HG03196 (cell line): Measurements from ENCODE around the gene MORF4L1.
"Not testable (repeated sequence)": the region's sequence is repeated elsewhere in the genome, so short reads cannot be mapped to it uniquely, and the experiment has no call there.

ENCODE experiments used
- ATAC-seq: cut with Tn5 transposase; IDR thresholded peaks from one replicate; pipeline ENCODE4 v1.9.1; 2021; ENCODE audit not compliant: unreplicated experiment

The MORF4L1 gene

DNA sequence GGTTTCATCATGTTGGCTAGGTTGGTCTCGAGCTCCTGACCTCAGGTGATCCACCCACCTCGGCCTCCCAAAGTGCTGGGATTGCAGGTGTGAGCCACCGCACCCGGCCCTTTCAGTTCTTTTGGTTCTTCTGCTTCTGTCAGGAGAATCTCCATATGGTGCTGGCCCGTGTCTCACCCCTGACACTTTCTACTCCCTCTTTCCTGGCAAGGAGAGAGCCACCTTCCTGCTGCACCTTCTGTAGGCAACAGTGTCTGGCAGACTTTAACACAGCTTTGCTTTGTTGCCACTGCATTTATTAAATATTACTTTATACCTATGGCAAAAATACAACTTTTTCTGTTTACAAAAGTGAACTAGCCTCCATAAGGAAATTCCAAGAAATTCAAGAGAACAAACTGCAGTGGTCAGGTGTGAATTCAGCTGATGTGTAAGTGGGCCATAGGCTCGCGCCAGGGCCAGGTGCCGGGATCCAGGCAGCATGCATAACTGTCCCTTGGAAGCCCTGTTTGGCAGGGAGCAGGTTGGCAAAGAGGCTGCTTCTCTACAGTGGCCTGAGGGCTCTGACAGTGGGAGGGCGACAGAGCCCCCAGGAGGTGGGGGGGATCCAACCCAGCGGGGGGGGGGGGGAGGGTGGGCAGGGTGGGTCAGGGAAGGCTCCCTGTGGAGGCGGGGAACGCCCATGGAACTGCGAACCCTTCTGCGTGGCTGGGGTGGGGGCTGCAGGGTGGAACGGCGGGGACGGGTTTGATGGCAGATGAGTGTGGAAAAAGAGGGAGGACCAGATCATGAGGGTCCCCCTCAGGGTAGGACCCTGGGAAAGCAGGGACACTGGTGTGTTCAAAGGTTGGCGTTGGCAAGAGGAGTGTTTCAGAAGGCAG lies 51.0 kb downstream of the MORF4L1 start:
- no peak for ATAC-seq

DNA sequence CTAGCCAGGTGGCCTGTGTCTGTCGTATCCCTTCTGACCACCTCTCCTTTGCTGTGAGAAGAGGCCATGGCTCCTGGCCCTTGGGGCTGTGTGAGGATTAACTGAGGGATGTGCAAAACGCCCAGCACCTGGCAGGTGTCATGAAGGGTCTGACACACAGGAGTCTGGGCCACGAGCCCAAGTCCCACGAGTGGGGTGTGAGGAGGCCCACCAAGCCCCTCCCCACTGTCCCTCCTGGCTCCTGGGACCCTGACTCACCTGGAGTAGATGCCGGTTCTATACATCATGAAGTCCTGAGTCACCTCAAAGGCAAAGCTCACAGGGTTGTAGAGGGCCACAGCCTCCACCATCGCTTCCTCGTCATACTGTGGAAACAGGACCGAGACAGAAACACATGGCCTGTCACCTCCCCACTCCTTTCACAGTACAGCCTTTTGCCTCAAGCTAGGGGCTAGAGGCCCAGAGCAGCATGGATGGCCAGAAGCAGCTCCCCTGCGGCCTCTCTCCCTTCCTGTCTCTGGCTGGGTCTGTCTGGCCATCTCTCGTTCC lies 52.5 kb downstream of the MORF4L1 start:
- ATAC-seq, result no peak

DNA sequence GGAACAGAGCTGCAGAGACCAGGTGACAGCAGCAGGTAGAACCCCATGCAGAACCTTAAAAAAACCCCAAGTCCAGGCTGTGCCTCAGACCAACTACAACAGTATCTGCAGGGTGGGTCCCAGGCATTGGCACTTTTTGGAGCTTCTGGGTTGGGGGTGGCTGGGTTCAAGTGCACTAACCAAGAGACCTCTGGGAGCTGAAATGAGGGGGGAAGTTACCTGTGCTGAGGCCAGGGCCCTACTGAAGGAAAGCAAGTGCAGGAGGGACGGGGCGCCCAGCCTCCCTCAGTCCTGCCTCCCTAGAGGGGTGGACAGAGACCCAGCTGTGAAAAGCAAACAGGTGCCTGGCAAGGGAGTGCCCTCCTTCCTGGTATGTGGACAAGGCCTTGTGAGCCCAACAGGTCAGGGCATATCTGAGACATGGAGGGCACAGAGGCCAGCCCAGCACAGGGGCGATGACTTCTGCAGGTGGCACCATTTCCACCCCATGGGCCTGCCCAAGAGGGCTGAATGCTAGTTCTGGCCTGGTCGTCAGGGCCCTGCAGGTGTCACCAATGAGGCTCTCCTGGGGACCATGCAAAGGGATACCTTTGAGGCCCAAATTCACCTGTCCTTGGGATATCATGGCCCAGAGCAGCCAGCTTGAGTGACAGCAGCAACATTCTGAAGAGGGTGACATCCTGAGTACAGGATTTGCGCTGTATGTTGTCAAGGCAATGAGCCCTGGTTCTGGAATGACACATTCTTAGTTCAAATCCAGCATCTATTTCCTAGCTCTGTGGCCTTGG lies 53.5 kb downstream of the MORF4L1 start:
- ATAC-seq, result no peak

DNA sequence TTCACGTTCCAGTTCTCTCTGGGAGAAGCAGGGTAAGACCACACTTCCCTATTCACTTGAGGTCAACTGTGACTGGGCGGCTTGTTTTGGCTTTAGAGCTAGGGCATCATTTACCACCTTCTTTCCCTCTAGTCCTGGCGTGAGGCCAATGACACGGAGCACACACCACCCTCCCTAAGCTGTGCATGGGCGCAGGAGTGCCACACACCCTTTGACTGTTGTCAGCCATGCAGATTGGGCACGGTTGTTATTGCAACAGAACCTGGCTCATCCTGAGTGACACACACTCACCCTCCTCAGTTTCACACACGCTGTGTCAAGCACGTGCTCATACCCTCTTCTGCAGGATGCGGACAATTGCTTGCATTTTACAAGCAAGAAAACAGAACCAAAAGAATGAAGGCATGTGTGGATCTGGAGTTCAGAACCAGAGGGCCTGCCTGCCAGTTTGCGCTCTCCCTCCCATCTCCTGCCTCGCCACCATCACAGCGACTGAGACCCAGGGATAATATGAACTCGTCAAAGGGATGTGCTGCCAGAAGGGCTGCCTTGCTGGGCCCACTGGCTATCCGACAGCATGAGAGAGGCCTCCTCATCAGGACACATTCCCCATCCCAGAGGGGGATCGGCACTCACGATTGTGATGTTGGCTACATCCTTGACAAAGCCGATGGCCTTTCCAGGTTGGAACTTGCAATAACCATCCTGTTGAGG lies 54.5 kb downstream of the MORF4L1 start:
- ATAC-seq, result no peak

DNA sequence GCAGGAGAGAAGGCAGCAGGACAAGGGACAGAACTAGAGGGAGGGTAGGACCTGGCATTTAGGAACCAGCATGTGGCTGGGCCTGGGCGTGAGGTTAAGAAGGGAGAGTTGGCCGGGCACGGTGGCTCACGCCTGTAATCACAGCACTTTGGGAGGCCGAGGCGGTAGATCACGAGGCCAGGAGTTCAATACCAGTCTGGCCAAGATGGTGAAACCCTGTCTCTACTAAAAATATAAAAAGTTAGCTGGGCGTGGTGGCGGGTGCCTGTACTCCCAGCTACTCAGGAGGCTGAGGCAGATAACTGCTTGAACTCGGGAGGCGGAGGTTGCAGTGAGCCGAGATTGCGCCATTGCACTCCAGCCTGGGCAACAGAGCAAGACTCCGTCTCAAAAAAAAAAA lies 55.5 kb downstream of the MORF4L1 start:
- ATAC-seq, result not testable (repeated sequence)

DNA sequence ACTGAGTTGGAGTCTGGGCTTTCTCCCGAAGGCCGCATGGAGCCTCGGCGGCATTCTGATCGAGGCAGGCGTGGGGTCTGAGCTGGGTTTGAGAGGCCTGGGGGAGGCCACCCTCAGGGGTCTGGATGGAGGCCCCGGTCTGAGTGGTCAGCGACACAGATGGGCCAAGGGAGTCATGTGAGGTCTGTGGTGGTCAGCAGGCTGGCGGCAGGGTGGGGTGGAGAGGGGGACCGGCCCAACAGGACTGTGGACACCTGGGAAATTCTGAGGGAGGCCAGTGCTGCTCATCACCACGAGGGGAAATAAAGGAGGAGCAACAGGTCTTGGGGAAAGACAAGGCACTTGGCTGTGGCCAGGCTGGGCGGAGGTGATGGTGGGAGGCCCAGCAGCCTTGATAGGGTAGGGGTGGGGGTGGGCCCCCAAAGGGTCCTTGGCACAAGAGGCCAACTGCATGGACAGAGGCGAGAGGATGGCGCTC lies 56.0 kb downstream of the MORF4L1 start:
- no peak for ATAC-seq

DNA sequence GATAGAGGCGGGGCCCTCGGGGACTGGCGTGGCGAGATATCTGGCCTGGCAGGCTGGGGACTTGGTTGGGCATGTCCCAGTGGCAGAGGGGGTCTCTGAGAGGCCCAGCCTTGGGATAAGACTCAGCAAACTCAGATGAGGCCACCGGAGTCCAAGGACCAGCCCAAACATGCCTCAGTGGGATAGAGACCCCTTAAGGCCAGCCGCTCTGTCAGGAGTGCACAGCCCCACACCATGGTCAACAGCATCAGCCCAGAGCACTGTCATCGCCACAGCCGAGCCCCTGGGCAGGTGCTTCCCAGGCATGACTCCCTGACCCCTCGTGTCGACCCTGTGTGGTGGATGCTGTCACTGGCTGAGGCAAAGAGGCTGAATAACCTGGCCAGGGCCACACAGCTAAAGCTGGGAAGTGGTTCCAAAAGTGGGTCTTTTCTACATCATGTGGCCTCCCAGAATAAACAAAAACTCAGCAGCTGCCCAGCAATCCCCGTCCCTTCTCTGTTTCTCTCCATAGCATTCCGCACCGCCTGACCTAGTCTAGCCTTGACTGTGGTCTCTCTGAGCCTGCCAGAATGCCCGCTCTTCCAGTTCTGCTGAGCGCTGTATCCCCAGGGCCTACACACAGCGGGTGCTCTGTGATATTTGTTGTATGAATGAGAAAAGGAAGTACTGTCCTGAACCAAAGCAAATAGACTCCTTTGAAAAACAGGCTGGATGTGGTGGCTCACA lies 57.0 kb downstream of the MORF4L1 start:
- no peak for ATAC-seq

DNA sequence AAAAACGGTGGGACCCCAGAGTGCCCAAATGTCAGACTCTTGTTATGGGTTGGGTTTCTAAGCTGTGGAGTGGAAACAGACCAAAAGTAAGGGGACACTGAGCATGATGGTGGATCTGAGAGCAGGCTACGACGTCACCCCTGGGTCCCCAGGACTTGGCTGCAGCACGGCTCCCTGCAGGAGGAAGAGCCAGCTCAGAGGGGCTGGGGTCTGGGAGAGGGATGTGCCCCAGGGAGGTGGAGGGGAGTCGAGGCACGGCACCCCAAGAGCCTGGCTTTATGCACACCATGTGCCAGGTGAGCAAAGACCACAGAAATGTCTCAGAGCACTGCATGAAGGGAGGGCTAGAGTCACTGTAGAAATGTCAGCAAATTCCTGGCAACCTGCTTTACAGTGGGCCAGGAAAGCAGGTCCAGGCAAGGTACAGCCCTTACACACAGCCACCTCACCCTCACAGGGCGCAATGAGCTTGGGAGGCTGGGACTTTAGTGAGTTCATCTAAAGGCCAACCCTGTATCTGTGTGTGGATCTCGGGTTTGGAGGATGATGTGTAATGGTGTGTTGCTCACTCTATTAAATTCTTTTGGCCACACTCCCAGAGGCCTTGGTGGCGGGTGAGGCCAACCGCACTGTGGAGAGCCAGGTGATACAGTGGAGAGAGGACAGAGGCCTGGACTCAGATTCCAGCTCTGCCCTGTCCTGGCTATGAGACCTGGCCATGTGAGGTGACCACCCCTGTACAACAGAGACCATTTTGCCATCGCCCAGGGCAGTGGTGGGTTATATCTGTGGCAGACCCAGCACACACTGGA lies 58.1 kb downstream of the MORF4L1 start:
- no peak for ATAC-seq

DNA sequence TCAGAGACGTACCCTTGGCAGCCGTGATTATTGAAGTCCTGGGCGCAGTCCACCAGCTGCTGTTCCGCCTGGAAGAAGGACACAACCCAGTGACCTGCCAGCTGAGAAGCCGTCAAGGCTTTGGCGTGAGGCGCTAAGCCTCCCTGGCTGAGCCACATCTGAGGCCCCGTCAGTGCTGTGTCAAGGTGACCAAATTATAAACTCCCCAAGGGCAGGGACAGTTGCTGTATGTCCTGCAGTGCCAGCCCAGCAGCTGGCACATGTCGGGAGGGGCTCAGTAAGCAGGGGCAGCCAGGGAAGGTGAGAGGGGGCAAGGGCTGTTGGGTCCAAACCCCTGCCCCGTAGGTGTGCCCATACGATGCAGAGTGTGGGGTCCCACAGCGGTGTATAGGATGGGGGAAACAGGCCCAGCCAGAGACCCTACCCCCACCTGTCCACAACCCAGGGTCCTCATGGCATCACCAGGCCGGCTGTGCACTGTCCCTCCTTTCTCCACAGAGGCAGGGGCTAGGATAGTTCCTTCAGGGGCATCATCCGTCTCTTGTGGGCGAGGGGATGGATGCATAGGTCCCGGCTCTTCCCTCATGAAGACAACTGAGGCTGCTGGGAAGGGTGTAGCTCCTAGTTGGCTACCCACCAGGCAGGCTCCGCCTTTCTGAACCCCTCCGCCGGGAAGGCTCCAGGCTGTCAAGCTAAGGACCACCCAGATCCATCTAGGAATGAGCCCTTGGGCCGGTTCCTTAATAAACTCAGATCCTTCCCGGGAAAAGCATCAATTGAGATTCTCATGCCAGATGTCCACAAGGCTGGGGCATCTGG lies 59.0 kb downstream of the MORF4L1 start:
- ATAC-seq, result no peak

DNA sequence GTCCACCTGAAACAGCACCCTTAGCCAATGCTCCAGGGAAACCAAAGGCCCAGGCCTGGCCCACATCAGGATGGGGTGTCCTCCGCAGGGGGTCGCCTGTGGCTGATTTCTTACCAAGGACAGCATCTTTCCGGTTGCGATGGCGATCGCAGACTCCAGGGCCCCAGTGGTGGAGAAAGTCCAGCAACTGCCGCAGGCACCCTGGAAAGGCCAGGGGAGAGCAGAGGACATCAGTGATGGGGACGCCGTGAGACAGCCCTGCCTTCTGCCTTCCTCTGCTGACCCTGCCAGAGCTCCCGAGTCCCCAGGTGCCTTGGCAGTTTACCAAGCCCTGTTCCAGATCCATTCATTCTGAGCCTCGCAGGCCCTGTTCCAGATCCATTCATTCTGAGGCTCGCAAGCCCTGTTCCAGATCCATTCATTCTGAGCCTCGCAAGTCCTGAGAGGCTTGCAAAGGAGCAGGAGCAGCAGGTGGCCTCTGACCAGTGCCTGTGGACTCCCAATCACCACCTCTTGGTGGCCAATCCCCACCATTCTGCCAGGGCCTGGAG lies 59.6 kb downstream of the MORF4L1 start:
- ATAC-seq, result no peak

DNA sequence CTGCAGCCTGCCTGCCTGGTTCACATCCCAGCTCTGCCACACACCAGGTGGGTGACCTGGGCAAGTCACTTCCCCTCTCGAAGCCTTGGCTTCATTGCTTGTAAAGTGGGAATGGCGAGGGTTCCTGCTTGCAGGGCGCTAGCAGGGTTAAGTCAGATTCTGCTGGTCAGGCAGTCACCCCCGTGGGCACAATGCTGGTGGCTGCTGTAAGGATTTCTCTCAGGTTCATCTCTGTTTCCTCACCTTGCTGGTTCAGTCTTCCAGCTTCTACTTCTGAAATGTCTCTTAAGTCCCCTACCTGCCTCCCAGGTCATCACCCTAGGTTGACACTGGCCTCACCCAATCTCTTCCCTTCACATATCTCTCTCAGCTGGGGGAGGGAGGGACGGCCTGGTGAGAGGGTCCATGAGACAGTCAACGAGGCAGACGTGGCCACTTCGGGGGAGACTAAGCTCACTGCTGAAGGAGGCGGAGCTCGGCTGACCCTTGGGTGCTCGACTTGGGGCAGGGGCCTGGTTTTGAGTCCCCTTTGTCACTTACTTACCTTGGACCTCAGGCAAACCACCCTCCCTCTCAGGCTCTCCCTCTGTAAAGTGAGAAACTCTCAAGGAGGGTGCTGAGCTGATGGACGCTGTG lies 60.6 kb downstream of the MORF4L1 start:
- ATAC-seq, result no peak

DNA sequence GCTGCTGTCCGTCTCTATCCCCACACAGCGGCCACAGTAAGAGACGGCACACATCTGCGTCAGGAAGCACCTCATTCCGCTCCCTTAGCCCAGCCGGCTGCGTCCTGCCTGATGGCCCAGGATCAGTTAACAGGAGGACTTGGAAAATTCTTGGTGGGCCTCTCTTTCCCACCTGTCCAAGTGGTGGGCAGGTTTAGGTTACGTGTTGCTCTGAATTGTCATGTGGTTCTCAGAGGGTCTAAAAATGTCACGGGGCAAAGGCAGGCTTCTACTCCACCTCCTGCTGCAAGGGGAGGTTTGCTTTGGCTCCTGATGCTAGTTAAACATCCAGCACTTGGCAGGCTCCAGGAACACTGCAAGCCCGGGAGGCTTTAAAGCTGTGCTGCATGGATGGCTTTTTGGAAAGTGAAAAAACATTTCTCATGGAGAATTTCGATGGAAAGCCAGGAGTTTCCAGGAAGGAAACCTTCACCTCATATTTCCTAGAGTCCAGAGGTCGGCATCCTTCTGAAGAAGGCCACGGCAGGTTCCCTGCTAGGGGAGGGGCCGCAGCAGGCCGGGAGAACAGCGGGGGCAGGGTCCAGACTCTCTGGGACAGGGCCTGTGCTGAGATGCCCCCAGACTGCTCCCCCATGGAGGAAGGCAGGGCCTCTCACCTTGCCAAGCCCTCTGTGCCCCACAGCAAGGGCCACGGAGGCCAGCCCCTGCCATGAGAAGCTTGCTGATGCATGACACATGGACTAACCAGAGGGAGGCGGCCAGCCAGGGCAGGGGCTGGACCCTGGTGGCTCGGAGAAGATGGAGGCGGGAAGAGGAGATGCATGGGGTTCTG lies 61.3 kb downstream of the MORF4L1 start:
- ATAC-seq, result no peak

DNA sequence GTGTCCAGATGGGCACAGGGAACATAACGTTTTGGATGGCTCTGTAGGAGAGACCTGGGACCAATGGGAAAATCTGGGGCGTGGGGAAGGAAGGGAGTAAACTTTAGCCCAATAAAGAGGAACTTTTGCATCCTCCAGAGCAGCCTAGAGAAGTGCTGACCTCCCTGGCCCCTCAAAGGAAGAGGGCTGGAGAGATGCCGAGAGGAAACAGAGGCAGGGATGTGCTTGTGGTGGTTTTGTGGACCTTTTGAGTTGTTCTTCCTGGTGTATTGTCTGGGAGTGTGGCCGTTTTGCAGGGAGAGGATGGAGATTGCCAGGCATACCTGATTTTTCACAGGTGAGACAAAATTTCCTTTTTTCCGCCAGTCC lies 61.9 kb downstream of the MORF4L1 start:
- no peak for ATAC-seq

DNA sequence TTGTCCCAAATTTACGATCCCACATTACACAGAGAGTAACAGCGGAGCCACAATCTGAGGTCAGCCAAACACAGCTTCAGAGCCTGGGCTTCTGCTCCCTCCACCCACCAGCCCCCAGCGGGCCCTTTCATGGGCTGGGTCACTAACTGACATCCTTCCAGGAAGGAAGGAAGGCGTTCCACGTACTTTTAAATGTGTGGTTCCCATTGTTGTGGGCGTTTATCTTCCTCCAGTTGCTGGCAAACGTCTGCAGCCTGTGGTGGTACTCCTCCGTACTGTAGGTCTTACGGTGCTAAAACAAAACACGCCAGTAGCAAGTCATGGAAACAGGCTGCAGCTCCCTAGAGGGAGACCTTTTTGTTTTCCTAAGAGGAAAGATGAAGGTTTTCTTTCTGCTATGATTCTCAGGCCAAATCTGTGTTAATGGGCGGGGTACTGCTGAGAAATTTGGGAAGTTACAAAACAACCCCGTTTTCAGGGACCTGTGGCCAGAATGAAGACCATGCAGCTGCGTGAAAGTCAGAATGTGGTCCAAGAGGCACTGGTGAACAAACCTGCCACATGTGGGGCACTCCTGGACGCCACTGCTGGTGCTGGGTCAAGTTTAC lies 64.5 kb downstream of the MORF4L1 start:
- no peak for ATAC-seq

DNA sequence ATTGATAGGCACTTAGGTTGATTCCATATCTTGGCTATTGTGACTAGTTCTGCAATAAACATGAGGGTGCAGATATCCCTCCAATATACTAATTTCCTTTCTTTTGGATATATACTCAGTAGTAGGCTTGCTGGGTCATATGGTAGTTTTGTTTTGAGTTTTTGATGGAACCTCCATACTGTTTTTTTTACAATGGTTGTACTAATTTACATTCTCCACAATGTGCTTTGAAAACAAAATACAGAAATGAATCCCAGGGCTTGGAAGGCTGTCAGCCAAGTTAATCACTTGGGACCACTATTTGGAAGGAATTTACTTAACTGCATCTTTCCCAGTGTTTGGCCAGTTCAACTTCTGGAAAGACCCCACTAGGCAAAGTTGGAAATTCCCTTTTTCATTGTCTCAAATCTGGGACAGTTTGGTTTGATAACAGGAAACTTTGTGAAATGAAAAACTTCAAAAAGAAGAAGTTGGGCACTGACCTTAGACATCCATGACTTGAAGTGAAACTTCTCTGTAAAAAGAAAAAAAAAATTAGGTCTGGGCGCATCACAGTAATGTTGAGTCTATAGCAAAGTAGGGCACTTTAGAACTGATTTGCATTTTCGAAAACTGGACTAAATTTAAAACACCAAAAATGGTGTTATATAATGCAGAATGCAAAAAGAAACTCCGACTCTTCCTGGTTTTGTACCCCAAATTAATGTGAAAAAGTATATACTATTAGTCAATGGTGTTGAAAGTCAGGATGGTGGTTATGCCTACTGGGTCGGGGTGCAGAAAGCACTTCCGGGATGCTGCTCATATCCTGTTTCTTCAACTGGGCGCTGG lies 66.2 kb downstream of the MORF4L1 start:
- peak; percentile 70 for ATAC-seq

DNA sequence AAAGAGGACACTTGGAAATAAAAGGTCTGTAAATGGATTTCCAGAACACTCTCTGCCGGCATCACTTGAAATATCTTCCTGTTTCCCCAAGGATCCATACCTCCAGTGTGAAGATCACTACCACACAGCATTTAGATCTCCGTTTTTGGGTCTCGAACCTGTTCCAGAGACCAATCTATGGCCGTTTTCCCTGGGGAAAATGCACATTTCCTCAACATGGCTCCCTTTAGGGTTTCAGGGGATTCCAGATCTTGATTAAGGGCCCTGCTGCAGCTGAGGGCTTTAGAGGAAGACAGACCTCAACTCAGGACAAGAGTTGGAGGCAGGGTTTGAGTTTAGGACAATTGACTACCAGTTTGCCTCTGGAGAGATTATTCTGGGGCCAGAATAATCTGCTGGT lies 70.1 kb downstream of the MORF4L1 start:
- no peak for ATAC-seq
